GM12892 (cell line): Measurements from ENCODE around the gene HIVEP2.

ENCODE experiments used
- DNase-seq: peaks from one replicate; pipeline ENCODE4 v3.0.0; 2011; ENCODE audit not compliant: insufficient read length
- FAIRE-seq: peaks from 2 replicates; lab custom pipeline; 2011; peaks lifted over from hg19 to GRCh38; lab: Jason Lieb, UNC
- POLR2A ChIP-seq: IDR thresholded peaks from 2 replicates; pipeline ENCODE4 v1.6.1; 2011; ENCODE audit warnings: low read depth, low read length, control low read depth
- POLR2AphosphoS5 ChIP-seq: IDR thresholded peaks from 2 replicates; pipeline ENCODE4 v1.6.1; 2011; ENCODE audit warnings: low read depth, low read length, control low read depth
- TAF1 ChIP-seq: IDR thresholded peaks from 2 replicates; pipeline ENCODE4 v1.6.1; 2011; ENCODE audit warnings: low read depth, mild to moderate bottlenecking, control low read depth, low read length, borderline replicate concordance

HIVEP2 gene

GRCh38 chr6:142893088-142893487 lies 51.9 kb downstream of the HIVEP2 start:
- TF ChIP-seq POLR2AphosphoS5 (no peak), TAF1 (no peak), POLR2A (no peak)
- no peak for FAIRE-seq
- DNase-seq: no peak

GRCh38 chr6:142892254-142893021 lies 52.5 kb downstream of the HIVEP2 start:
- FAIRE-seq (peak; percentile 38), DNase-seq (no peak)
- no peak for TF ChIP-seq POLR2AphosphoS5
- no peak for TF ChIP-seq POLR2A
- no peak for TF ChIP-seq TAF1

- TF ChIP-seq TAF1 (no peak), POLR2A (no peak), POLR2AphosphoS5 (no peak)
- DNase-seq: no peak
- FAIRE-seq: no peak
These were observed 53.5 kb downstream of the HIVEP2 start for GRCh38 chr6:142891454-142891853.

GRCh38 chr6:142888456-142888855 lies 56.5 kb downstream of the HIVEP2 start:
- TF ChIP-seq POLR2AphosphoS5 (no peak), POLR2A (no peak)
- DNase-seq (no peak), FAIRE-seq (no peak)

- DNase-seq (no peak), FAIRE-seq (no peak)
- TF ChIP-seq POLR2AphosphoS5 (no peak), TAF1 (no peak), POLR2A (no peak)
These were observed 57.5 kb downstream of the HIVEP2 start for GRCh38 chr6:142887517-142887916.

- DNase-seq: no peak
- no peak for TF ChIP-seq POLR2AphosphoS5
- TF ChIP-seq POLR2A: no peak
- TF ChIP-seq TAF1: no peak
- FAIRE-seq: peak; percentile 87
These were observed 58.4 kb downstream of the HIVEP2 start for GRCh38 chr6:142886431-142887170.

GRCh38 chr6:142885182-142885867 lies 59.7 kb downstream of the HIVEP2 start:
- TF ChIP-seq POLR2A (peak; percentile 64), TAF1 (no peak), POLR2AphosphoS5 (peak; percentile 48; the same call in 1 of the 2 replicates)
- FAIRE-seq (peak; percentile 97), DNase-seq (no peak)

- TF ChIP-seq TAF1: no peak
- no peak for TF ChIP-seq POLR2A
- no peak for TF ChIP-seq POLR2AphosphoS5
- DNase-seq (no peak), FAIRE-seq (peak; percentile 56)
These were observed 60.6 kb downstream of the HIVEP2 start for GRCh38 chr6:142884214-142885035.

GRCh38 chr6:142883011-142883410 lies 62.0 kb downstream of the HIVEP2 start:
- FAIRE-seq (no peak), DNase-seq (no peak)
- TF ChIP-seq TAF1 (no peak), POLR2AphosphoS5 (no peak), POLR2A (no peak)

- no peak for TF ChIP-seq POLR2AphosphoS5
- no peak for TF ChIP-seq POLR2A
- no peak for TF ChIP-seq TAF1
- no peak for DNase-seq
- no peak for FAIRE-seq
These were observed 63.2 kb downstream of the HIVEP2 start for GRCh38 chr6:142881761-142882160.
